Right ventricle myocardium superior (tissue), 1 donor: ENCODE measurements around the gene CATSPERE. TPM values are rescaled to one million over a fixed set of nuclear protein-coding genes. Genes with fewer than 3 reads are reported as not detected.
"Not testable (repeated sequence)": the region's sequence is repeated elsewhere in the genome, so short reads cannot be mapped to it uniquely, and the experiment has no call there.

Experiments
- ATAC-seq: fragments of 200-7000 bp; cut with Tn5 transposase; one replicate; pipeline ENCODE4 v1.9.1; 2020; ENCODE audit warnings: mild to moderate bottlenecking; ENCODE audit not compliant: poor library complexity
- DNase-seq: peaks from one replicate; pipeline ENCODE4 v3.0.0-alpha.2; 2020
- intact Hi-C: fragments of 100-400 bp; cut with DNase I; formaldehyde crosslinking; loops from one replicate; pipeline ENCODE4 v1.11.2; 2022
- total RNA-seq: library from RNA; stranded (reverse); fragmentation: NEBNext Ultra II Directional; extraction: Animal tissue kit (Norgen Biotek cat#: 25700); gene quantifications from one replicate; pipeline ENCODE4 v1.2.1, GENCODE V29; 2021
- donor health status: DM: no; HTN: yes; CAD: no; lungs with severe emphysema.

Gene CATSPERE
- total RNA-seq, 1 donor from 2014 or later = 0.65 TPM

GRCh38 chr1:244675167-244675566 lies 214.1 kb downstream of the CATSPERE start:
- ATAC-seq = no peak

GRCh38 chr1:244678697-244679096 lies 217.6 kb downstream of the CATSPERE start:
- intact Hi-C loops = no loop called here
- no peak for ATAC-seq

More at GRCh38 chr1:244675167-244675566, 214.1 kb downstream of the CATSPERE start:
- intact Hi-C loops = no loop called here
- no peak for DNase-seq

GRCh38 chr1:244680667-244681066 lies 219.6 kb downstream of the CATSPERE start:
- ATAC-seq = no peak
- intact Hi-C loops = no loop called here

More at GRCh38 chr1:244678697-244679096, 217.6 kb downstream of the CATSPERE start:
- no peak for DNase-seq

GRCh38 chr1:244682087-244682486 lies 221.0 kb downstream of the CATSPERE start:
- intact Hi-C loops, DNase-seq, ATAC-seq: not testable (repeated sequence)

More at GRCh38 chr1:244680667-244681066, 219.6 kb downstream of the CATSPERE start:
- no peak for DNase-seq

Other genes with a start within 250 kb of the CATSPERE start
- gene ADSS2, start 9.4 kb upstream of the CATSPERE start, total RNA-seq = 5.0 TPM
- gene DESI2, start 191.9 kb downstream of the CATSPERE start, total RNA-seq = 19.8 TPM